ENCODE data around the gene SNAI3.

Gene SNAI3

GRCh38 chr16:88721236-88721635, 34.9 kb upstream of the SNAI3 start:
- no peak for DNase-seq (ENCODE audit: low read depth)

- no peak for DNase-seq (ENCODE audit: low read depth)
These were observed 34.2 kb upstream of the SNAI3 start for GRCh38 chr16:88720396-88720970.

GRCh38 chr16:88719933-88720296, 33.6 kb upstream of the SNAI3 start:
- no peak for DNase-seq (ENCODE audit: low read depth)

- no peak for DNase-seq (ENCODE audit: low read depth)
These were observed 33.1 kb upstream of the SNAI3 start for GRCh38 chr16:88719267-88719932.

GRCh38 chr16:88718178-88718577, 31.9 kb upstream of the SNAI3 start:
- DNase-seq (ENCODE audit: low read depth) = no peak

GRCh38 chr16:88716601-88717001, 30.3 kb upstream of the SNAI3 start:
- no peak for DNase-seq (ENCODE audit: low read depth)

- DNase-seq (ENCODE audit: low read depth) = no peak
These were observed 29.9 kb upstream of the SNAI3 start for GRCh38 chr16:88716201-88716600.

- DNase-seq (ENCODE audit: low read depth) = no peak
These were observed 29.2 kb upstream of the SNAI3 start for GRCh38 chr16:88715312-88716190.

GRCh38 chr16:88714420-88715302, 28.4 kb upstream of the SNAI3 start:
- DNase-seq (ENCODE audit: low read depth) = no peak

GRCh38 chr16:88713568-88714419, 27.5 kb upstream of the SNAI3 start:
- no peak for DNase-seq (ENCODE audit: low read depth)

GRCh38 chr16:88713054-88713453, 26.7 kb upstream of the SNAI3 start:
- no peak for DNase-seq (ENCODE audit: low read depth)

GRCh38 chr16:88712362-88712979, 26.2 kb upstream of the SNAI3 start:
- no peak for DNase-seq (ENCODE audit: low read depth)

GRCh38 chr16:88711750-88712340, 25.5 kb upstream of the SNAI3 start:
- no peak for DNase-seq (ENCODE audit: low read depth)

- no peak for DNase-seq (ENCODE audit: low read depth)
These were observed 24.2 kb upstream of the SNAI3 start for GRCh38 chr16:88710556-88710955.

- DNase-seq (ENCODE audit: low read depth) = no peak
These were observed 20.9 kb upstream of the SNAI3 start for GRCh38 chr16:88706965-88707826.

- peak; percentile 83 for DNase-seq (ENCODE audit: low read depth)
These were observed 20.1 kb upstream of the SNAI3 start, which contains the start of the genes CTU2 and RNF166 for GRCh38 chr16:88706229-88706964. Gene CTU2 (plus strand): TSS chr16:88706503. CDS start chr16:88706531, 28 bp downstream. Gene RNF166 (minus strand): TSS chr16:88706408. CDS start chr16:88706325, 83 bp downstream.

GRCh38 chr16:88705801-88706228, 19.5 kb upstream of the SNAI3 start:
- DNase-seq (ENCODE audit: low read depth) = no peak

- DNase-seq (ENCODE audit: low read depth) = no peak
These were observed 18.9 kb upstream of the SNAI3 start for GRCh38 chr16:88705076-88705684.
